Thyroid gland (tissue), 4 donors: ENCODE measurements around the gene FUOM.

Experiments
- POLR2A ChIP-seq, 2 donors: fragments of 450-650 bp; IDR thresholded peaks; one replicate each; pipeline ENCODE4 v1.6.1; 2017; ENCODE audit warnings: antibody characterized with exemption in 2 of 2, mild to moderate bottlenecking in 2 of 2, moderate library complexity in 1 of 2
- TF ChIP-seq, protein P1 (sequence below), 6 experiments: fragments of 200-600 bp in 3 of 6; fragments of 450-650 bp in 3 of 6; sonication (generic) in 3 of 6; IDR thresholded peaks; one replicate each; pipeline ENCODE4 v1.5.1; 2016 to 2019; ENCODE audit warnings: antibody characterized with exemption in 6 of 6, mild to moderate bottlenecking in 2 of 6, inconsistent platforms in 1 of 6, moderate library complexity in 1 of 6

DNA sequence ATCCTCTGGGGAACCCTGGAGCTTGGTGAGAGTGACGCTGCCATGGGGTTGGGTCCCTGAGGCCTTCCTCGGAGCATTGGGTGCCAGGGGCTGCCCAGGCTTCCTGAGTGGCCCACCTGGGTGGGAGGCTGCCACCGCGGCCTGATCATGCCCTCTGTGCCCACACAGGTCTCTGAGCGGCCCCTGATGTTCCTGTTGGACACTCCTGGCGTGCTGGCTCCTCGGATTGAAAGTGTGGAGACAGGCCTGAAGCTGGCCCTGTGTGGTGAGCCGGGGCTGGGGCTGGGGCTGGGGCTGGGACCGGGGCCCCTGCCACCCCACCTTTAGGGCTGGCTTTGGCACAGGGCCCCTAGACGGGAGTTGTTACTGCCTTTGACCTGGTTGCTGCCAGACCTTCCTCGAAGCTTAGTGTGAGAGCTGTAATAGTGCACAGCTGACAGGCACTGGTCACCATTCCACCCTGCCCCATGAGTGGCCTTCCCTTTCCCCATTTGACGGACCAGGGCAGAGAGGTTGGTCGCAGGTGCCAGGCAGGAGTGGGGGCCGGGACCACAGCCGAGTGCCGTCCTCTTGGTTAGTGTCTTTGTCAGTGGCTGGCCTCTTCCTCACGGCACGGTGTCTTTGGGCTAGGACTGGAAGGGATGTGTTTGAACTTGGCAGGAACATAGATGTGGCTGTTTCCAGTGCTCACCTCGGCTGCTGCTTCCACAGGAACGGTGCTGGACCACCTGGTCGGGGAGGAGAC lies 44.3 kb upstream of the FUOM start:
- TF ChIP-seq POLR2A (IDR thresholded peaks at IDR 0.05), result no peak
- TF ChIP-seq, protein P1, sequence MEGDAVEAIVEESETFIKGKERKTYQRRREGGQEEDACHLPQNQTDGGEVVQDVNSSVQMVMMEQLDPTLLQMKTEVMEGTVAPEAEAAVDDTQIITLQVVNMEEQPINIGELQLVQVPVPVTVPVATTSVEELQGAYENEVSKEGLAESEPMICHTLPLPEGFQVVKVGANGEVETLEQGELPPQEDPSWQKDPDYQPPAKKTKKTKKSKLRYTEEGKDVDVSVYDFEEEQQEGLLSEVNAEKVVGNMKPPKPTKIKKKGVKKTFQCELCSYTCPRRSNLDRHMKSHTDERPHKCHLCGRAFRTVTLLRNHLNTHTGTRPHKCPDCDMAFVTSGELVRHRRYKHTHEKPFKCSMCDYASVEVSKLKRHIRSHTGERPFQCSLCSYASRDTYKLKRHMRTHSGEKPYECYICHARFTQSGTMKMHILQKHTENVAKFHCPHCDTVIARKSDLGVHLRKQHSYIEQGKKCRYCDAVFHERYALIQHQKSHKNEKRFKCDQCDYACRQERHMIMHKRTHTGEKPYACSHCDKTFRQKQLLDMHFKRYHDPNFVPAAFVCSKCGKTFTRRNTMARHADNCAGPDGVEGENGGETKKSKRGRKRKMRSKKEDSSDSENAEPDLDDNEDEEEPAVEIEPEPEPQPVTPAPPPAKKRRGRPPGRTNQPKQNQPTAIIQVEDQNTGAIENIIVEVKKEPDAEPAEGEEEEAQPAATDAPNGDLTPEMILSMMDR (IDR thresholded peaks at IDR 0.05), result no peak
